Ammon's horn (tissue), 1 donor: Measurements from ENCODE around the gene PTGS1.
A peak's percentile ranks its signal among the peaks of the same experiment; 100 is the strongest.
"Not testable (repeated sequence)": the region's sequence is repeated elsewhere in the genome, so short reads cannot be mapped to it uniquely, and the experiment has no call there.

ENCODE experiments used
- DNase-seq: peaks from one replicate; pipeline ENCODE4 v3.0.0-alpha.2; 2016; ENCODE audit warnings: low spot score

The PTGS1 gene

GRCh38 chr9:122347348-122348287 is 23.2 kb upstream of the PTGS1 start:
- DNase-seq: no peak

- no peak for DNase-seq
Observed at GRCh38 chr9:122348288-122348777, 22.5 kb upstream of the PTGS1 start.

- no peak for DNase-seq
Observed at GRCh38 chr9:122348791-122349190, 22.0 kb upstream of the PTGS1 start.

- no peak for DNase-seq
Observed at GRCh38 chr9:122349201-122349600, 21.6 kb upstream of the PTGS1 start.

- peak; percentile 90 for DNase-seq
Observed at GRCh38 chr9:122350577-122351355, 20.1 kb upstream of the PTGS1 start.

- peak; percentile 63 for DNase-seq
Observed at GRCh38 chr9:122354536-122355199, 16.2 kb upstream of the PTGS1 start.

DNA sequence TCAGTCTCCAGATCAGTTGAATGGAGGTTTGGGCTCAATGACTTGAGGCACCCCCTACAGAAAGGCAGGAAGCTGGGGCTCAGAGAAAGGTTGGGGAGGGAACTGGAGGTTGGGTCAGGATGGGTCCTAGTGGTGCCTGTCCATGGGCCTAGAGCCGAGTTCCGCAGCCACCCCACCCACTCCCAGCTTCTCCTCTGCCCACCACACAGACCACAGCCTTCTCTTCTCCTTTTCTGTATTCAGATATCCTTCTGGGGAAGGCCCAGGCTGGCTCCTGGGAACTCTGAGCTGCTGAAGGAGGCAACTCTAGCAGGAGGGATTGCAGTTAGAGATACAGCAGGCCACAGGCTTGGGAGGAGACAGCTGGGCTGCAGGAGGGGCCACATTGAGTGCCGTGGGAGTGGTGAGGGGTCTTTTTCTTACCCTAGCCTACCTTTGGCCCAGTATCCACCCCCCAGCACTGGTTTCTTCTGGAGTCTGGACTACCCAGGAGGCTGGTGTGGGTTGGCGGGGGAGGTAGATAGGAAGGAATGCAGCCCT is 15.4 kb upstream of the PTGS1 start:
- no peak for DNase-seq

GRCh38 chr9:122356627-122357026 is 14.2 kb upstream of the PTGS1 start:
- no peak for DNase-seq

GRCh38 chr9:122360891-122361290 is 9.9 kb upstream of the PTGS1 start:
- DNase-seq: no peak

GRCh38 chr9:122363131-122363530 is 7.7 kb upstream of the PTGS1 start:
- not testable (repeated sequence) for DNase-seq

- DNase-seq: no peak
Observed at GRCh38 chr9:122364117-122364782, 6.6 kb upstream of the PTGS1 start.

GRCh38 chr9:122364783-122365150 is 6.1 kb upstream of the PTGS1 start:
- no peak for DNase-seq

DNA sequence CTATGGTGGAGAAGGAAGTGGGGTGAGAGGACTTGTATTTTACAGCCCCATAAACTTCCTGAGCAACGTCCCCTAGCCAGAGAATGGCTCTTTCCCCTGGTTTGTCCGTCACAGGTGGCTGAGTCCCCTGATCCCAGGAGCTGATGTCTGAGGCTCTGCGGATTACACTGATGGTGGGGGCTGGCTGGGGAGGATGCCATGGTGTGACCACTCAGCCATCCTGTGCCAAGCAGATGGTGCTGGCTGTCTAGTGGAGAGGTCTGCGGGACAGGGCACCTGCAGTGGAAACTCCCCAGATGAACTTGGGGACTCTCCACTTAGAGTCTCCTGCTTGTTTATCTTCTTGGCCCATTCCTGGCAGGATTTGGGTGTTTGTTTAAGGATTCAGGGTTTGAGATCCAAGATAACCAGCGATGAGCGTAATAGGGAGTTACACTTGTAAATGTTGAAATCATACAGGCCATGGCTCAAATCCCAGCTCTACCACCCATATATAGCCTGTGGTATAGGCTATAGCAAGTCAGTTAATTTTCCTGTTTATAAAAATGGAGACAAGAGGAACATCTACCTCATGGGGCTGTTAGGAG is 4.7 kb upstream of the PTGS1 start:
- no peak for DNase-seq

DNA sequence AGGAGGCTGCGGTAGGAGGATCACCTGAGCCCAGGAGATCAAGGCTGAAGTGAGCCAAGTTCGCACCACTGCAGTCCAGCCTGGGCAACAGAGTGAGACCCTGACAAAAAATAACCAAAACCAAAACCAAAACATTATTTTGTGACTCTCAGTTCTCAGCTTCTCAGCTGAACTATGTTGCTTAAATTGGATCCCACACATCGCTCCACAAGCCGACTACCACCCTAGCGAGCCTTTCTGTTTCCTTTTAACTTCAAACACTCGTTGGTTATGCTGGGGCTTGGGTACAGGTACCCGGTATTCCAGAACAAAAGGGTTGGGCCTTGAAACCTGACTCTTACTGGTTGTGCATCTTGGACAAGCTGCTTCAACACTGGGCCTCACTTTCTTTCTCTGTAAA is 3.8 kb upstream of the PTGS1 start:
- DNase-seq: no peak

DNA sequence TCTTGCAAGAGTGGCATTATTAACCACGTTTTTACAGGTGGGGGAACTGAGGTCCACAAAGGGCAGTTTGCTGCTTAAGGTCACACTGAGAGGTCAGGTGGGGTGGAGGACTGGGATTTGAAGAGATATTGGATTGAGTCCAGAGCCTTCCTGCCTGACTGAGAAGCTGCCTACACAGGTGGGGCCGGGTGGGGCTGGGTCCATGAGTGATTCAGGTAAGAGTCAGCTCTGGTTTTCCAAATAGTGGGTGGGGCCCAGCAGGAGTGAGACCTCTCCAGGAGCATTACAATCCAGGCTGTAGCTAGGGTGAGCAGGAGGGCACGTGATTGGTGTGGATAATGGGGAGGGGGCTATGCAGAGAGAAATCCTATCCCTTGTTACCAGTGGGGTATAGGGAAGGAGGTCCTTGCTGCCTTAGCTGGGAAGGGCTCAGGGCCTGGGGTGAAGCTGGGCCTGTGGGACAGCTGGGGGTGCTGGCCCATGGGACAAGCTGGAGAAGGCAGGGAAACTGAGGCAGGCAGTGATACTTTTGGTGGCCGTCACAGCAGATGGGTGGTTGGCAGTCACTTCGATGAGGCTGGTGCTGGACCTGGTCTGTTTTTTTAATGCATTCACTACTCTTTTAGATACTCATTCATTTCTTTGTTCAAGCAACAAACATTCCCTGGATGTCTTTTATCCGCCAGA is 2.9 kb upstream of the PTGS1 start:
- DNase-seq: no peak

GRCh38 chr9:122368642-122369041 is 2.2 kb upstream of the PTGS1 start:
- DNase-seq: no peak

DNA sequence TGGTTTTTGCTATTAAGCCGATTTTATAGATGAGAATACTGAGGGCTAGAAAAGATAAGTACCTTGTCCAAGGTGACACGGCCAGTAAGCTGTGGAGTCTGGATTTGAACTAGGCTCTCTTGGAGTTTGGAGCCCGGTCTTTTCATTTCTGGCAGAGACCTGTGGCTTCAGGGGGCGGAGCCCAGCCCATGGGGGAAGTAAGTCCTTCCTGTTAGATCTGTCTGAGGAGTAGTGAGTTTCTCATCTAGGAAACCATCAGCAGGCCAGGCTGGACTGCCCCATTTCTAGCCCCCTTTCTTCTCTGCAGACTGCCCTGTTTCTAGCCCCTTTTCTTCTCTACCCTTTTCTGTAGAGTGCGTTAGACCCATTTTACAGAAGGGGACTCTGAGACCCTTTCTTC is 521 bp upstream of the PTGS1 start:
- DNase-seq: no peak

DNA sequence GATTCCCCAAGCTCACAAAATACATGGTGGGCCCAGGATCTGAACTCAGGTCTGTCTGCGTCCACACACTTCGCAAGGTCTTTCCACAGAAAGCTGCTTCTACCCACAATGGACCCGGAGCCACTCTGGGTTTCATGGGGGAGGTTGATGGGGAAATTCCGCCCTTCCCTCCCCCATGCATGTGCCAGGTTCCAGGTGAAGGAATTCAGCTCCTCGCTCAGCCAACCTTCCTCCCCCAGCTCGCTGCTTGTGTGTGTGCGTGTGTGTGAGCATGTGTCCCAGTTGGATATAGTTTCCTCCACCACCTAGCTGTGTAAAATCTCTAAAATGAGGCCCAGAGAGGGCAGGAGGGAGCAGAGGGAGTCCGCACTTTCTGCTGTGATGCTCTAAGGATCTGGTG is 1.0 kb downstream of the PTGS1 start:
- no peak for DNase-seq

DNA sequence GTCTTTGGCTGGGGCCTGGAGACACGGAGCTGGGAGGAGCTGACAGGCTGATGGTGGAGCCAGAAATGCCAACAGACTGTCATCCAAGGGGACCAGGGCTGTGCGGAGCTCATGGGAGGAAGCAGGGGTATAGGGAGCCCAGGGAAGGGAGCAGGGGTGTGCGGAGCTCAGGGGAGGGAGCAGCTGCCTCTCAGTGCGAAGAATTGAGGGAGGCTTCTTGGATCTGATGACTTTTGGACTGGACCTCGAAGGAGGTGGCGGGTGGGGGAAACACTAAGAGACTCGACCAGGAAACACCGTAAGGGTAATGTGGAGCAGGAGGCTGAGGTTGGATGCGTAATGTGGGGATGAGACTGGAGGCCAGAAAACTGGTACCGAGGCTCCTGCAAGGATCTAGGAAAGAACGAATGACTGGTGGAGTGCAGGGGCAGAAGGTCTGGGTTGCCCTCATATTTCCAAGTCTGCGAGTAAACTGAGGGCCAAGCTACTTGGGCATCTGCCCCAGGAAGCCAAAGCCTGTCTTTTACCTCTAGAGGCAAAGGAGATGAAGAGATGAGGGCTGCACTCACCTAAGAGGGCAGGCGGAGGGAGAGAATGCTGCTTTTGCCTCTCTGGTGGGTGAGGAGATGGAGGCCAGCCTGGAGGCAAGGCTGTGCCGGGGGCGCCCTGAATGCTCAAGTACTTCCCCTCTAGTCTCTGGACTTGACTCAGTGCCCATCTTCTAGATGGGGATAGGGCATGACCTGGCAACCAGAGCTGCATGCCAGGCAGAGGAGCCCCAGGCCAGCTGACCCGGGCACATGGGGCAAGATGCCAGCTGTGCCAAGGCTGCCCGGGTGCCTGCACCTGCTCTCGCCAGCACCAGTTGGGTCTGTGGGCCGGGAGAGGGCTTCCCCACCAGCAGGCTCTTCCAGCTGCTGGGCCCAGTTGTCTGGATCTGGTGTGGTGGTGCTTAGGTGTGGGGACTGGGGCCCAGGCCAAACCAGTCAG is 2.3 kb downstream of the PTGS1 start:
- DNase-seq: no peak
